H9 (cell line): ENCODE data around the gene SLC49A4. TPM values are rescaled to one million over a fixed set of nuclear protein-coding genes. Genes with fewer than 3 reads are reported as not detected.

Source experiments
- DNase-seq: peaks from one replicate; pipeline ENCODE4 v3.0.0-alpha.2; 2017
- H2AFZ ChIP-seq: one replicate; pipeline ENCODE4 v1.6.1; 2013; ENCODE audit warnings: mild to moderate bottlenecking, low read length, control low read depth, moderate library complexity
- H2AK5ac ChIP-seq: 2 replicates; pipeline ENCODE4 v1.6.1; 2013; ENCODE audit warnings: low read length, control low read depth, mixed read lengths; ENCODE audit not compliant: insufficient read length
- H2BK120ac ChIP-seq: one replicate; pipeline ENCODE4 v1.6.1; 2013; ENCODE audit warnings: low read depth, mild to moderate bottlenecking, low read length, control low read depth, inconsistent platforms; ENCODE audit not compliant: poor library complexity, severe bottlenecking
- H2BK12ac ChIP-seq: 2 replicates; pipeline ENCODE4 v1.6.1; 2013; ENCODE audit warnings: low read length, control low read depth, mixed read lengths, low read depth; ENCODE audit not compliant: insufficient read length
- H2BK15ac ChIP-seq: 2 replicates; pipeline ENCODE4 v1.6.1; 2013; ENCODE audit warnings: low read depth, low read length, control low read depth
- H2BK20ac ChIP-seq: one replicate; pipeline ENCODE4 v1.6.1; 2013; ENCODE audit warnings: low read depth, mild to moderate bottlenecking, low read length, control low read depth, inconsistent platforms; ENCODE audit not compliant: poor library complexity, severe bottlenecking
- H2BK5ac ChIP-seq: 2 replicates; pipeline ENCODE4 v1.6.1; 2013; ENCODE audit warnings: low read length, control low read depth, mixed read lengths; ENCODE audit not compliant: insufficient read length
- H3K14ac ChIP-seq: 2 replicates; pipeline ENCODE4 v1.6.1; 2013; ENCODE audit warnings: low read length, control low read depth; ENCODE audit not compliant: insufficient read depth
- H3K18ac ChIP-seq: 2 replicates; pipeline ENCODE4 v1.6.1; 2013; ENCODE audit warnings: low read depth, mild to moderate bottlenecking, mixed read lengths, low read length, control low read depth; ENCODE audit not compliant: insufficient read length
- H3K23ac ChIP-seq: 2 replicates; pipeline ENCODE4 v1.6.1; 2013; ENCODE audit warnings: low read length, control low read depth, mixed read lengths, low read depth; ENCODE audit not compliant: insufficient read length
- H3K23me2 ChIP-seq: 2 replicates; pipeline ENCODE4 v1.6.1; 2013; ENCODE audit warnings: low read depth, mild to moderate bottlenecking, mixed read lengths, low read length, control low read depth; ENCODE audit not compliant: insufficient read length, poor library complexity, severe bottlenecking
- H3K27ac ChIP-seq: 2 replicates; pipeline ENCODE4 v1.5.1; 2013; ENCODE audit warnings: low read length, control low read depth, mixed read lengths, low read depth; ENCODE audit not compliant: insufficient read length
- H3K27me3 ChIP-seq: 2 replicates; pipeline ENCODE4 v1.6.1; 2013; ENCODE audit warnings: low read length, control low read depth, inconsistent platforms; ENCODE audit not compliant: insufficient read depth
- H3K4ac ChIP-seq: 2 replicates; pipeline ENCODE4 v1.6.1; 2013; ENCODE audit warnings: low read depth, mild to moderate bottlenecking, control low read depth, inconsistent platforms, low read length, moderate library complexity
- H3K4me1 ChIP-seq: 2 replicates; pipeline ENCODE4 v1.6.1; 2013; ENCODE audit warnings: low read length, control low read depth, inconsistent platforms; ENCODE audit not compliant: insufficient read depth
- H3K4me2 ChIP-seq: 2 replicates; pipeline ENCODE4 v1.6.1; 2013; ENCODE audit warnings: low read length, control low read depth, mixed read lengths; ENCODE audit not compliant: insufficient read length, insufficient read depth
- H3K56ac ChIP-seq: 2 replicates; pipeline ENCODE4 v1.6.1; 2013; ENCODE audit warnings: low read depth, mild to moderate bottlenecking, mixed read lengths, low read length, control low read depth; ENCODE audit not compliant: insufficient read length
- H3K79me1 ChIP-seq: 2 replicates; pipeline ENCODE4 v1.6.1; 2013; ENCODE audit warnings: low read depth, mild to moderate bottlenecking, moderate library complexity, low read length, control low read depth, inconsistent platforms; ENCODE audit not compliant: insufficient read depth, poor library complexity, severe bottlenecking
- H3K79me2 ChIP-seq: 2 replicates; pipeline ENCODE4 v1.6.1; 2013; ENCODE audit warnings: low read length, control low read depth, inconsistent platforms; ENCODE audit not compliant: insufficient read depth
- H3K9ac ChIP-seq: 2 replicates; pipeline ENCODE4 v1.6.1; 2013; ENCODE audit warnings: low read length, control low read depth, mixed read lengths; ENCODE audit not compliant: insufficient read length; ENCODE audit errors: extremely low read depth
- H3K9me3 ChIP-seq: one replicate; pipeline ENCODE4 v1.6.1; 2013; ENCODE audit warnings: low read depth, low read length, inconsistent platforms; ENCODE audit not compliant: control insufficient read depth
- H3T11ph ChIP-seq: one replicate; pipeline ENCODE4 v1.6.1; 2013; ENCODE audit warnings: mild to moderate bottlenecking, low read length, control low read depth, inconsistent platforms
- H4K20me1 ChIP-seq: one replicate; pipeline ENCODE4 v1.6.1; 2013; ENCODE audit not compliant: control insufficient read depth, insufficient read length, insufficient read depth
- H4K5ac ChIP-seq: 2 replicates; pipeline ENCODE4 v1.6.1; 2013; ENCODE audit warnings: low read depth, mild to moderate bottlenecking, mixed read lengths, low read length, control low read depth; ENCODE audit not compliant: insufficient read length
- H4K8ac ChIP-seq: replicated peaks from 2 replicates; pipeline ENCODE4 v1.6.1; 2013; ENCODE audit warnings: low read length, control low read depth, mixed read lengths, low read depth; ENCODE audit not compliant: insufficient read length
- H4K91ac ChIP-seq: 2 replicates; pipeline ENCODE4 v1.6.1; 2013; ENCODE audit warnings: low read depth, mild to moderate bottlenecking, moderate library complexity, mixed read lengths, low read length, control low read depth; ENCODE audit not compliant: insufficient read length
- H3K27ac Mint-ChIP-seq, 3 experiments: 2 replicates in 2 of 3; 3 replicates in 1 of 3; pipeline ENCODE4 v1.8.0; 2020 to 2021; ENCODE audit warnings: mixed read lengths in 3 of 3, mild to moderate bottlenecking in 1 of 3, moderate library complexity in 1 of 3
- H3K27me3 Mint-ChIP-seq: 2 replicates; pipeline ENCODE4 v1.8.0; 2021; ENCODE audit warnings: low read depth, mild to moderate bottlenecking, moderate library complexity, mixed read lengths
- H3K36me3 Mint-ChIP-seq, 3 experiments: 2 replicates in 2 of 3; 3 replicates in 1 of 3; pipeline ENCODE4 v1.8.0; 2020 to 2021; ENCODE audit warnings: low read depth in 3 of 3, mixed read lengths in 3 of 3; ENCODE audit not compliant: insufficient read depth in 1 of 3
- H3K4me1 Mint-ChIP-seq, 2 experiments: 2 replicates each; pipeline ENCODE4 v1.8.0; 2020; ENCODE audit warnings: mixed read lengths in 2 of 2
- H3K4me3 Mint-ChIP-seq, 2 experiments: 2 replicates in 1 of 2; 3 replicates in 1 of 2; pipeline ENCODE4 v1.8.0; 2020 to 2021; ENCODE audit warnings: mild to moderate bottlenecking in 2 of 2, mixed read lengths in 2 of 2, moderate library complexity in 1 of 2
- H3K9me3 Mint-ChIP-seq, 2 experiments: 2 replicates in 1 of 2; 3 replicates in 1 of 2; pipeline ENCODE4 v1.8.0; 2020; ENCODE audit warnings: mild to moderate bottlenecking in 2 of 2, mixed read lengths in 2 of 2, moderate library complexity in 1 of 2
- CTCF ChIP-seq: fragments of 200-600 bp; sonication (generic); conservative IDR thresholded peaks from 3 replicates; pipeline ENCODE4 v1.8.0; 2021; ENCODE audit warnings: antibody characterized with exemption, mild to moderate bottlenecking
- WGBS: extraction: QIAGEN DNeasy Blood & Tissue Kit; methylation state at CpG from one replicate; pipeline ENCODE4 v1.1.7; 2013; ENCODE audit warnings: missing lambda C conversion rate, low lambda C conversion rate, mixed read lengths; ENCODE audit not compliant: insufficient read length; ENCODE audit errors: extremely low coverage; 5-methylcytosine and 5-hydroxymethylcytosine counted together
- total RNA-seq: library from RNA; stranded (reverse); gene quantifications from 2 replicates; pipeline ENCODE4 v1.2.1, GENCODE V29; 2021

The SLC49A4 gene
- total RNA-seq, 1 experiment from 2014 or later = 10.7 TPM

DNA sequence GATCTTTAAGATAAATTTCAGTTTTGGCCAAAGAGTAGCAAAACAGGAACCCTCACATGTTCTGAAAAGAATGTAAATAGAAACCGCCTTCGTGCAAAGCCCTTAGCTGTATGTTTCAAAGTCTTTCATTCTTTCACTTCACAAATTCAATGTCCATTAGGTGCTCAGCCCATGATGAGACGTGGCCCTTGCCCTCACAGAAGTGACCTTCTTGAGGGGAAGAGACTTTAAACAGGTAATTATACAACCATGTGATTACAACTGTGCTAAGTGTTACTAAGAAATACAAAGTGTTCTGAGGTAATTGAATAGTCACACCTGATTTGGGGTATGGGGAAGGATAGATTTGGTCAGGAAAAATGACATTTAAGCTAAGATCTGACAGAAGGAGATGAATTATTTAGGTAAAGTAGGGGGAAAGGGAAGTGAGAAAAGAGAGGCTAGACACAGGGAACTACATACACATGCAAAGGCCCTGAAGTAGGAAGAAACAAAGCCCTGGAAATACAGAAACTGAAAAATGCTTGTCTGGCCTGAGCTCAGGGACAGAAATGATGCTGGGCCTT lies 20.8 kb upstream of the SLC49A4 start:
- H3K4me3 Mint-ChIP-seq = no peak overlapping the region
- Histone ChIP-seq H2BK15ac (no peak overlapping the region), H2BK5ac (no peak overlapping the region), H3K27me3 (no peaks in the 10 kb centered on the region), H2AK5ac (no peak overlapping the region), H4K8ac (no peak overlapping the region), H3K23me2 (no peaks in the 10 kb centered on the region), H3K4me1 (no peaks in the 10 kb centered on the region), H3K14ac (no peak overlapping the region), H2BK20ac (no peak overlapping the region), H3K79me2 (no peaks in the 10 kb centered on the region), H4K91ac (no peak overlapping the region), H3K27ac (no peak overlapping the region), H3K56ac (no peak overlapping the region), H3K4ac (no peak overlapping the region), H3T11ph (no peak overlapping the region), H3K79me1 (no peaks in the 10 kb centered on the region), H3K23ac (no peak overlapping the region), H4K5ac (no peak overlapping the region), H2AFZ (no peak overlapping the region), H3K9me3 (no peaks in the 10 kb centered on the region), H3K18ac (no peak overlapping the region), H3K4me2 (no peak overlapping the region), H4K20me1 (no peaks in the 10 kb centered on the region), H2BK12ac (no peak overlapping the region), H3K9ac (no peak overlapping the region), H2BK120ac (no peak overlapping the region)
- peak overlapping the region in 1 of 3 experiments; percentile 29; a peak in 2 of 7 replicates for H3K27ac Mint-ChIP-seq
- no peaks in the 10 kb centered on the region; a peak in 1 of 5 replicates for H3K9me3 Mint-ChIP-seq
- no peak for DNase-seq
- TF ChIP-seq CTCF = no peak
- peaks cover 0 to 4% (median 0%) of the 10 kb centered on the region in 3 experiments; a peak in 2 of 7 replicates for H3K36me3 Mint-ChIP-seq
- peaks cover 11 to 17% of the 10 kb centered on the region in 2 experiments for H3K4me1 Mint-ChIP-seq
- WGBS = no CpG with 5 or more reads among the region's 3 CpGs
- H3K27me3 Mint-ChIP-seq = no peaks in the 10 kb centered on the region
